HEK293 (cell line): ENCODE data around the gene FXYD5.
A peak's percentile ranks its signal among the peaks of the same experiment; 100 is the strongest.

ENCODE experiments used
- CTCF ChIA-PET: fragments of 350-600 bp; formaldehyde crosslinking; extraction: SDS; loops from one replicate; lab custom pipeline; 2021; ENCODE audit warnings: antibody characterized with exemption; lab: Yijun Ruan, JAX
- POLR2A ChIA-PET: fragments of 300-600 bp; formaldehyde crosslinking; extraction: SDS; loops from one replicate; lab custom pipeline; 2020; ENCODE audit warnings: antibody characterized with exemption, inconsistent platforms; lab: Yijun Ruan, JAX
- H3K27ac ChIP-seq: fragments of 200-500 bp; sonication (Bioruptor generic); 2 replicates; pipeline ENCODE4 v1.5.1; 2014; ENCODE audit warnings: low read depth, low read length, control low read depth, inconsistent platforms; ENCODE audit errors: extremely low read depth
- H3K36me3 ChIP-seq, 2 experiments: fragments of 200-500 bp in 1 of 2; sonication (Bioruptor generic) in 1 of 2; 1 replicate in 1 of 2; 2 replicates in 1 of 2; pipeline ENCODE4 v1.5.1; 2014 to 2017; ENCODE audit warnings: inconsistent platforms in 2 of 2, low read length in 2 of 2; ENCODE audit not compliant: control insufficient read depth in 2 of 2, insufficient read depth in 1 of 2
- H3K4me1 ChIP-seq: fragments of 200-500 bp; sonication (Bioruptor generic); 2 replicates; pipeline ENCODE4 v1.5.1; 2014; ENCODE audit warnings: mild to moderate bottlenecking, low read length, inconsistent platforms; ENCODE audit not compliant: control insufficient read depth, insufficient read depth
- H3K4me3 ChIP-seq: 2 replicates; pipeline ENCODE4 v1.5.1; 2011; ENCODE audit warnings: low read depth, mild to moderate bottlenecking, control low read depth, low read length, moderate library complexity
- H3K9me3 ChIP-seq: fragments of 200-500 bp; sonication (Bioruptor generic); 2 replicates; pipeline ENCODE4 v1.5.1; 2014; ENCODE audit warnings: low read depth, low read length, inconsistent platforms; ENCODE audit not compliant: control insufficient read depth, insufficient read depth
- SETDB1 ChIP-seq: IDR thresholded peaks from one replicate; pipeline ENCODE4 v1.6.1; 2017; ENCODE audit warnings: mild to moderate bottlenecking, low read length, moderate library complexity, mixed read lengths; ENCODE audit not compliant: insufficient read length
- SP7 ChIP-seq: fragments of 450-650 bp; formaldehyde crosslinking; IDR thresholded peaks from 2 replicates; pipeline ENCODE4 v1.5.1; 2016; ENCODE audit warnings: missing biosample characterization, missing genetic modification characterization
- TCF7L2 ChIP-seq: IDR thresholded peaks from 2 replicates; pipeline ENCODE4 v1.6.1; 2011; ENCODE audit warnings: low read depth, mild to moderate bottlenecking, inconsistent platforms, low read length, moderate library complexity, borderline replicate concordance
- ZFP37 ChIP-seq: fragments of 450-650 bp; formaldehyde crosslinking; IDR thresholded peaks from 2 replicates; pipeline ENCODE4 v1.5.1; 2016; ENCODE audit warnings: missing biosample characterization, missing genetic modification characterization
- ZNF146 ChIP-seq: fragments of 450-650 bp; formaldehyde crosslinking; IDR thresholded peaks from 2 replicates; pipeline ENCODE4 v1.5.1; 2016; ENCODE audit warnings: missing biosample characterization, missing genetic modification characterization
- ZNF175 ChIP-seq: fragments of 450-650 bp; formaldehyde crosslinking; IDR thresholded peaks from 2 replicates; pipeline ENCODE4 v1.5.1; 2016; ENCODE audit warnings: missing biosample characterization, missing genetic modification characterization
- ZNF529 ChIP-seq: fragments of 450-650 bp; formaldehyde crosslinking; IDR thresholded peaks from 2 replicates; pipeline ENCODE4 v1.5.1; 2017; ENCODE audit warnings: missing genetic modification characterization, missing biosample characterization; ENCODE audit not compliant: insufficient replicate concordance
- ZNF549 ChIP-seq: fragments of 450-650 bp; IDR thresholded peaks from 2 replicates; pipeline ENCODE4 v1.5.1; 2018; ENCODE audit warnings: missing biosample characterization, missing genetic modification characterization, mild to moderate bottlenecking, inconsistent platforms, moderate library complexity
- ZNF623 ChIP-seq: fragments of 450-650 bp; formaldehyde crosslinking; IDR thresholded peaks from 2 replicates; pipeline ENCODE4 v1.5.1; 2016; ENCODE audit warnings: missing biosample characterization, missing genetic modification characterization
- ZNF624 ChIP-seq: fragments of 450-650 bp; formaldehyde crosslinking; IDR thresholded peaks from 2 replicates; pipeline ENCODE4 v1.5.1; 2017; ENCODE audit warnings: missing biosample characterization, missing genetic modification characterization
- ZNF654 ChIP-seq: fragments of 450-650 bp; formaldehyde crosslinking; IDR thresholded peaks from 2 replicates; pipeline ENCODE4 v1.5.1; 2016; ENCODE audit warnings: low read depth, missing biosample characterization, missing genetic modification characterization
- ZNF707 ChIP-seq: fragments of 450-650 bp; formaldehyde crosslinking; IDR thresholded peaks from 2 replicates; pipeline ENCODE4 v1.5.1; 2016; ENCODE audit warnings: missing biosample characterization, missing genetic modification characterization
- ZNF776 ChIP-seq: fragments of 450-650 bp; formaldehyde crosslinking; IDR thresholded peaks from 2 replicates; pipeline ENCODE4 v1.5.0; 2017; ENCODE audit warnings: missing biosample characterization, missing genetic modification characterization, borderline replicate concordance
- ZNF791 ChIP-seq: fragments of 450-650 bp; formaldehyde crosslinking; IDR thresholded peaks from 2 replicates; pipeline ENCODE4 v1.5.1; 2016; ENCODE audit warnings: missing biosample characterization, missing genetic modification characterization
- ZSCAN30 ChIP-seq: fragments of 450-650 bp; IDR thresholded peaks from 2 replicates; pipeline ENCODE4 v1.5.1; 2018; ENCODE audit warnings: missing biosample characterization, mild to moderate bottlenecking, missing genetic modification characterization, moderate library complexity
- TF ChIP-seq, protein P1 (sequence below): fragments of 450-650 bp; formaldehyde crosslinking; IDR thresholded peaks from 2 replicates; pipeline ENCODE4 v1.5.1; 2016; ENCODE audit warnings: missing biosample characterization, missing genetic modification characterization
- TF ChIP-seq, protein P2 (sequence below): fragments of 450-650 bp; formaldehyde crosslinking; IDR thresholded peaks from 2 replicates; pipeline ENCODE4 v1.5.1; 2016; ENCODE audit warnings: missing biosample characterization, missing genetic modification characterization
- TF ChIP-seq, protein P3 (sequence below): fragments of 450-650 bp; formaldehyde crosslinking; IDR thresholded peaks from 2 replicates; pipeline ENCODE4 v1.5.1; 2016; ENCODE audit warnings: missing biosample characterization, missing genetic modification characterization
- TF ChIP-seq, protein P4 (sequence below): fragments of 450-650 bp; formaldehyde crosslinking; IDR thresholded peaks from 2 replicates; pipeline ENCODE4 v1.5.1; 2016; ENCODE audit warnings: missing biosample characterization, missing genetic modification characterization

FXYD5 gene

DNA sequence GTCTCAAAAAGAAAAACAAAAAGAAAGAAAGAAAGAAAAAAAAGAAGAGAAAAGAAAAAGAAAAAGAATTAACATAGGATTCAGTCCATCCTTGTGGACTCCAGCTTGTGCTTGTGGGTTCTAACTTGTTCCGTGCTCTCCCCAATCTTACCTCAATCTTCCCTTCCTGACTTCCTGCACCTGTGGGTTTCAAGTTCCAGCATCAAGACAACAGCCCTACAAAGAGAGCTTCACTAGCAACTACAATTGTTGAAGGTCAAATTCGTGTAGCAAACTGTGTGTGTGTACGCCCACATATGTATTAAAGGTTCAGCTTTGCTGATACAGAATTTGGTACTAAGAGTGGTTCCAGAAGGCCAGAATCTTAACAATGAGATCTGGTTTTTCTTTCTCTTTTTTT lies 25.3 kb downstream of the FXYD5 start (continued):
- TF ChIP-seq, protein P1, sequence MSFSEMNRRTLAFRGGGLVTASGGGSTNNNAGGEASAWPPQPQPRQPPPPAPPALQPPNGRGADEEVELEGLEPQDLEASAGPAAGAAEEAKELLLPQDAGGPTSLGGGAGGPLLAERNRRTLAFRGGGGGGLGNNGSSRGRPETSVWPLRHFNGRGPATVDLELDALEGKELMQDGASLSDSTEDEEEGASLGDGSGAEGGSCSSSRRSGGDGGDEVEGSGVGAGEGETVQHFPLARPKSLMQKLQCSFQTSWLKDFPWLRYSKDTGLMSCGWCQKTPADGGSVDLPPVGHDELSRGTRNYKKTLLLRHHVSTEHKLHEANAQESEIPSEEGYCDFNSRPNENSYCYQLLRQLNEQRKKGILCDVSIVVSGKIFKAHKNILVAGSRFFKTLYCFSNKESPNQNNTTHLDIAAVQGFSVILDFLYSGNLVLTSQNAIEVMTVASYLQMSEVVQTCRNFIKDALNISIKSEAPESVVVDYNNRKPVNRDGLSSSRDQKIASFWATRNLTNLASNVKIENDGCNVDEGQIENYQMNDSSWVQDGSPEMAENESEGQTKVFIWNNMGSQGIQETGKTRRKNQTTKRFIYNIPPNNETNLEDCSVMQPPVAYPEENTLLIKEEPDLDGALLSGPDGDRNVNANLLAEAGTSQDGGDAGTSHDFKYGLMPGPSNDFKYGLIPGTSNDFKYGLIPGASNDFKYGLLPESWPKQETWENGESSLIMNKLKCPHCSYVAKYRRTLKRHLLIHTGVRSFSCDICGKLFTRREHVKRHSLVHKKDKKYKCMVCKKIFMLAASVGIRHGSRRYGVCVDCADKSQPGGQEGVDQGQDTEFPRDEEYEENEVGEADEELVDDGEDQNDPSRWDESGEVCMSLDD (tag by site-specific recombination), result no peak
- no peak for TF ChIP-seq SP7

DNA sequence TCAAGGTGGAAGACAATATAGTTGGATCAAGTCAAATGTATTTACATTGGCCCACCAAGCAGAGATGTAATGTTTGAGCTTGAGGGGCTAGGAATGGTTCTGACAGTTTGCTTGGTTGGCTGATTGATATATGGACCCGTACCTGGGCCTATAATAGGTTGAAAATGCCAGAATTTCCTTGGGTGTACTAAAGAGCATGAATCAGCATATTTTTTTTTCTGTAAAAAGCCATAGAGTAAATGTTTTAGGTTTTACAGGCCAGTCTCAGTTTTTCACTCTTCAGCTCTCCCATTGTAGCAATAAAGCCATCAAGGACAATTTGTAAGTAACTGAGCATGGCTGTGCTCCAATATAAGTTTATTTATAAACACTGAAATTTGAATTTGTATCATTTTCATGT lies 26.9 kb downstream of the FXYD5 start:
- Histone ChIP-seq H3K27ac (no peak overlapping the region), H3K4me1 (no peaks in the 10 kb centered on the region), H3K4me3 (no peak overlapping the region), H3K36me3 (no peaks in the 10 kb centered on the region), H3K9me3 (peaks cover 7% of the 10 kb centered on the region)
- TF ChIP-seq ZNF529 (tag by site-specific recombination), result no peak
- no peak for TF ChIP-seq ZNF175
- TF ChIP-seq TCF7L2, result no peak
- no peak for TF ChIP-seq ZNF623
- TF ChIP-seq ZNF776 (tag by site-specific recombination), result no peak
- TF ChIP-seq, protein P2, sequence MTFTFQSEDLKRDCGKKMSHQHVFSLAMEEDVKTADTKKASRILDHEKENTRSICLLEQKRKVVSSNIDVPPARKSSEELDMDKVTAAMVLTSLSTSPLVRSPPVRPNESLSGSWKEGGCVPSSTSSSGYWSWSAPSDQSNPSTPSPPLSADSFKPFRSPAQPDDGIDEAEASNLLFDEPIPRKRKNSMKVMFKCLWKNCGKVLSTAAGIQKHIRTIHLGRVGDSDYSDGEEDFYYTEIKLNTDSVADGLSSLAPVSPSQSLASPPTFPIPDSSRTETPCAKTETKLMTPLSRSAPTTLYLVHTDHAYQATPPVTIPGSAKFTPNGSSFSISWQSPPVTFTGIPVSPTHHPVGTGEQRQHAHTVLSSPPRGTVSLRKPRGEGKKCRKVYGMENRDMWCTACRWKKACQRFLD (tag by site-specific recombination), result no peak
- POLR2A ChIA-PET, result interaction anchor here (0.6 kb wide), 1 partner anchor 21 kb away, joined by 3 read pairs; no protein-coding TSS in a partner anchor
- CTCF ChIA-PET, result interaction anchor here (0.7 to 4.2 kb wide), 11 partner anchors 13 to 138 kb away, joined by 3 to 32 read pairs (median 4); partner anchors contain the start of genes FXYD7 and LGI4

DNA sequence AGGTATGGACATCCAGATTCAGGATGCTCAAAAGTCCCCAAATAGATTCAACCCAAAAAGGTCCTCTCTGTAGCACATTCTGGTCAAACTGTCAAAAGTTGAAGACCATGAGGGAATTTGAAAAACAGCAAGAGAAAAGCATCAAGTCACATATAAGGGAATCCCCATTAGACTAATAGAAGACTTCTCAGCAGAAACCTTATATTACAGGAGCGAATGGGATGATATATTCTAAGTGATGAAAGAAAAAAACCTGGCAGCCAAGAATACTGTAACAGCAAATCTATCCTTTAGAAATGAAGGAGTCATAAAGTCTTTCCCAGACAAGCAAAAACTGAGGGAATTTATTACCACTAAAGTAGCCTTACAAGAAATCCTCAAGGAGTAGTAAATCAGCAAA lies 29.7 kb downstream of the FXYD5 start:
- CTCF ChIA-PET, result interaction anchor here (1.0 kb wide), 2 partner anchors 8 to 42 kb away, joined by 4 read pairs; no protein-coding TSS in a partner anchor
- H3K36me3 ChIP-seq, result no peaks in the 10 kb centered on the region
- H3K4me1 ChIP-seq, result no peaks in the 10 kb centered on the region
- peaks cover 7% of the 10 kb centered on the region for H3K9me3 ChIP-seq
- no peak for TF ChIP-seq ZNF549 (tag by site-specific recombination)
- TF ChIP-seq ZNF776 (tag by site-specific recombination), result no peak
- no peak for TF ChIP-seq ZNF654 (tag by site-specific recombination)
- TF ChIP-seq ZFP37 (tag by site-specific recombination), result no peak
- peak; percentile 82 for TF ChIP-seq ZNF791
- no peak for TF ChIP-seq ZSCAN30 (tag by site-specific recombination)
- TF ChIP-seq, protein P3, sequence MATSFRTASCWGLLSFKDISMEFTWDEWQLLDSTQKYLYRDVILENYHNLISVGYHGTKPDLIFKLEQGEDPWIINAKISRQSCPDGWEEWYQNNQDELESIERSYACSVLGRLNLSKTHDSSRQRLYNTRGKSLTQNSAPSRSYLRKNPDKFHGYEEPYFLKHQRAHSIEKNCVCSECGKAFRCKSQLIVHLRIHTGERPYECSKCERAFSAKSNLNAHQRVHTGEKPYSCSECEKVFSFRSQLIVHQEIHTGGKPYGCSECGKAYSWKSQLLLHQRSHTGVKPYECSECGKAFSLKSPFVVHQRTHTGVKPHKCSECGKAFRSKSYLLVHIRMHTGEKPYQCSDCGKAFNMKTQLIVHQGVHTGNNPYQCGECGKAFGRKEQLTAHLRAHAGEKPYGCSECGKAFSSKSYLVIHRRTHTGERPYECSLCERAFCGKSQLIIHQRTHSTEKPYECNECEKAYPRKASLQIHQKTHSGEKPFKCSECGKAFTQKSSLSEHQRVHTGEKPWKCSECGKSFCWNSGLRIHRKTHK, result no peak
- no peak for TF ChIP-seq ZNF707 (tag by site-specific recombination)
- TF ChIP-seq, protein P4, sequence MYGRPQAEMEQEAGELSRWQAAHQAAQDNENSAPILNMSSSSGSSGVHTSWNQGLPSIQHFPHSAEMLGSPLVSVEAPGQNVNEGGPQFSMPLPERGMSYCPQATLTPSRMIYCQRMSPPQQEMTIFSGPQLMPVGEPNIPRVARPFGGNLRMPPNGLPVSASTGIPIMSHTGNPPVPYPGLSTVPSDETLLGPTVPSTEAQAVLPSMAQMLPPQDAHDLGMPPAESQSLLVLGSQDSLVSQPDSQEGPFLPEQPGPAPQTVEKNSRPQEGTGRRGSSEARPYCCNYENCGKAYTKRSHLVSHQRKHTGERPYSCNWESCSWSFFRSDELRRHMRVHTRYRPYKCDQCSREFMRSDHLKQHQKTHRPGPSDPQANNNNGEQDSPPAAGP (tag by site-specific recombination), result no peak
- peak; percentile 80 for TF ChIP-seq SETDB1
- no peak for TF ChIP-seq ZNF624 (tag by site-specific recombination)
- no peak for TF ChIP-seq ZNF146 (tag by site-specific recombination)
- no peak overlapping the region for H3K4me3 ChIP-seq
- no peak overlapping the region for H3K27ac ChIP-seq
- POLR2A ChIA-PET, result no interaction called here
